GM18907 (cell line): ENCODE data around the gene CCDC107.
A peak's percentile ranks its signal among the peaks of the same experiment; 100 is the strongest.
"Not testable (repeated sequence)": the region's sequence is repeated elsewhere in the genome, so short reads cannot be mapped to it uniquely, and the experiment has no call there.

Source experiments
- ATAC-seq: cut with Tn5 transposase; IDR thresholded peaks from one replicate; pipeline ENCODE4 v1.9.1; 2021; ENCODE audit warnings: mild to moderate bottlenecking, moderate library complexity; ENCODE audit not compliant: unreplicated experiment

CCDC107 gene

GRCh38 chr9:35658137-35658967 lies at the start of gene CCDC107:
TSS of gene CCDC107 (plus strand) at chr9:35658292. CDS start at chr9:35658380, 88 bp downstream.
- ATAC-seq, result peak; percentile 72

- no peak for ATAC-seq
Observed at GRCh38 chr9:35609001-35609819, 48.9 kb upstream of the CCDC107 start.

- no peak for ATAC-seq
Observed at GRCh38 chr9:35609820-35610163, 48.3 kb upstream of the CCDC107 start.

- ATAC-seq, result peak; percentile 49
Observed at GRCh38 chr9:35611230-35611797, 46.8 kb upstream of the CCDC107 start.

GRCh38 chr9:35612066-35612465 lies 46.0 kb upstream of the CCDC107 start:
- not testable (repeated sequence) for ATAC-seq

GRCh38 chr9:35612843-35613242 lies 45.2 kb upstream of the CCDC107 start:
- no peak for ATAC-seq

GRCh38 chr9:35615981-35616680 lies 42.0 kb upstream of the CCDC107 start:
- ATAC-seq, result no peak

- ATAC-seq, result no peak
Observed at GRCh38 chr9:35616681-35617459, 41.2 kb upstream of the CCDC107 start.

GRCh38 chr9:35617548-35617947 lies 40.5 kb upstream of the CCDC107 start:
- no peak for ATAC-seq

GRCh38 chr9:35618325-35618727 lies 39.8 kb upstream of the CCDC107 start, which contains the start of gene CD72:
TSS of gene CD72 (minus strand) at chr9:35618413. CDS start at chr9:35618303, 110 bp downstream.
- no peak for ATAC-seq

- peak; percentile 71 for ATAC-seq
Observed at GRCh38 chr9:35618854-35619799, 39.0 kb upstream of the CCDC107 start.

- peak; percentile 64 for ATAC-seq
Observed at GRCh38 chr9:35619800-35620158, 38.3 kb upstream of the CCDC107 start.

GRCh38 chr9:35627575-35627974 lies 30.5 kb upstream of the CCDC107 start:
- no peak for ATAC-seq

- ATAC-seq, result no peak
Observed at GRCh38 chr9:35628389-35628991, 29.6 kb upstream of the CCDC107 start.

- ATAC-seq, result no peak
Observed at GRCh38 chr9:35629597-35629996, 28.5 kb upstream of the CCDC107 start.

GRCh38 chr9:35635730-35636129 lies 22.4 kb upstream of the CCDC107 start:
- ATAC-seq, result no peak

GRCh38 chr9:35636135-35636876 lies 21.8 kb upstream of the CCDC107 start:
- ATAC-seq, result no peak

- not testable (repeated sequence) for ATAC-seq
Observed at GRCh38 chr9:35636877-35637246, 21.2 kb upstream of the CCDC107 start.
